ENCODE data around the gene LTBP2.

GRCh38 chr14:74549588-74549987 is 62.4 kb downstream of the LTBP2 start:
- TF ChIP-seq CTCF (IDR thresholded peaks at IDR 0.05; ENCODE audit: insufficient read depth, low read length) (no peak), POLR2AphosphoS5 (IDR thresholded peaks at IDR 0.05; ENCODE audit: low read depth) (no peak), REST (IDR thresholded peaks at IDR 0.05; ENCODE audit: insufficient replicate concordance, low read depth) (no peak), GABPA (IDR thresholded peaks at IDR 0.05; ENCODE audit: low read depth) (no peak)
